Hindlimb muscle (tissue), 1 donor: ENCODE results near the gene ZFHX3. TPM values are rescaled to one million over a fixed set of nuclear protein-coding genes. Genes with fewer than 3 reads are reported as not detected.

Experiments
- DNase-seq: peaks from one replicate; pipeline ENCODE4 v3.0.0-alpha.2; 2013
- polyA plus RNA-seq: library from polyadenylated mRNA; unstranded; fragments of 120-200 nt; gene quantifications from one replicate; pipeline ENCODE4 v1.2.1, GENCODE V29; 2013; ENCODE audit not compliant: insufficient read length

The ZFHX3 gene
- polyA plus RNA-seq, 1 donor = 8.8 TPM

- no peak for DNase-seq
Observed at GRCh38 chr16:73067671-73068540, 20.0 kb upstream of the ZFHX3 start.

DNA sequence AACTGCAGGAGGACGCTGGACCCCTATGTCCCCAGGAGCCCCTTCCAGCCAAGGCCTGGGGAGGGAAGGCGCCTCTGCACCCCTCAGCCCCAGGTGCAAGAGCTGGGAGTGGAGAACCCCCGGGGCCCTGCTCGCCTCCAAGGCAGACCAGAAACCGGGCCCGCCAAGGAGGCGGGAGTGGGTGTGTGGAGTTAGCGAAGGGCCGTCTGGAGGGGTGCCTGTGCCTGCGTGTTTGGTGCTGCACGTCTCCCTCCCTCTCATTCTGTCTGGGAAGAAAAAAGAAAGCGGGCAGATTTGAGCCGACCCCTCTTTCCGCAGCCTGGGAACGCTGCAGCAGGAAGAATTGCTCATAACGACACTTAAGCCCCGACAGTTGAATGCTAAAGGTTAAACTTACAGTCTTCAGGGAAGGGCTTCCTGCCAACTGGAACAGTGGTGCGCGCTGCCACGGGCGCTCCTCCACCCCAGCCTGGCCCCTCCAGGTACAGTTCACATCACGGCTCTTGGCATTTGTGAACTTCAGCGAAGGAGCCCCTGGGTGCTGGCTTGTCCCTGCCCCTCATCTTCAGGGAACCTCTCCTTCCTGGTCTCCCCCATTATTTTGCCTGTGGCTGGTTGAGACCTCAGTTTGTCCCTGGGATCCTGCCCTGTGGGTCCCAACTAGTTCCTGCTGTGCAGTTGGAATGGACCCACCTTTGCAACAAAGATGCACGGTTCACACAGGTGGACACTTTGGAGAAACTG, 19.2 kb upstream of the ZFHX3 start:
- DNase-seq = no peak

GRCh38 chr16:73066331-73066926, 18.5 kb upstream of the ZFHX3 start:
- no peak for DNase-seq

GRCh38 chr16:73065632-73066330, 17.9 kb upstream of the ZFHX3 start:
- DNase-seq = no peak

GRCh38 chr16:73064994-73065545, 17.1 kb upstream of the ZFHX3 start:
- no peak for DNase-seq

DNA sequence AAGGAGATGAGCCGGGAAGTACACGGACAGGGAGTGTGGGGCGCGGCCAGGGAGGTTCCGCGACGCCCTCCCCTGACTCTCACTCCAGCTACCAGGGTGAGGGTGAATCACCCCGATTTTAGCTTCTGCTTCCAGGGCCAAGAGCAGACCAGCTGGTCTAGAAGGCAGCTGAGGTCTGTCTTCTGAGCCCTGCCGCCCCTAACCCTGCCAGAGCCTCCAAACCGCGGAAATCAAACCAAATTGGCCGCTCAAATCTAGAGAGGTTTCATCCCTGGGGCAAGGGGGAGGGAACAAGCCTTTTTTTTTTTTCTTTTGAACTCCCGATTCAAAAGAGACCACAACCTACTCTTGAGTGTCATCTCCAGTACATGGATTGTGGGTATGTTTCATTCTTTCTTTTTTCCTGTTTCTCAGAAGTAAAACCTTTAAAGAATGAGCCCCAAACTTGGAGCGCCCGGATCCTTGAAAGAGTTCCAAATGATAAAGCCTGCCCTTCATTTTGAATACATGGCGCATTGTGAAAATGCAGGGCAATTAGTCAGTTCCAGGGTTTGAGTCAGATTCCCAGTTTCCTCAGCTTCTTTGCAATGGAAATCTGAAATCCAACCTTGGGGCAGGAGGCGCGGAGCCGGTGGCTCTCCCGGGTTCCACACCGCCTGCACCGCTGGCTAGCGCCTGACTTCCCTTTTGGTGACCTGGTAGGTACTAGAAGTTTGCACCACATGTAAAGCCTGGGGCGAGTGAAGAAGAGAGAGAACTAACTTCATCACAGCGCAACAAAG, 16.5 kb upstream of the ZFHX3 start:
- no peak for DNase-seq

GRCh38 chr16:73063854-73064211, 15.9 kb upstream of the ZFHX3 start:
- no peak for DNase-seq

DNA sequence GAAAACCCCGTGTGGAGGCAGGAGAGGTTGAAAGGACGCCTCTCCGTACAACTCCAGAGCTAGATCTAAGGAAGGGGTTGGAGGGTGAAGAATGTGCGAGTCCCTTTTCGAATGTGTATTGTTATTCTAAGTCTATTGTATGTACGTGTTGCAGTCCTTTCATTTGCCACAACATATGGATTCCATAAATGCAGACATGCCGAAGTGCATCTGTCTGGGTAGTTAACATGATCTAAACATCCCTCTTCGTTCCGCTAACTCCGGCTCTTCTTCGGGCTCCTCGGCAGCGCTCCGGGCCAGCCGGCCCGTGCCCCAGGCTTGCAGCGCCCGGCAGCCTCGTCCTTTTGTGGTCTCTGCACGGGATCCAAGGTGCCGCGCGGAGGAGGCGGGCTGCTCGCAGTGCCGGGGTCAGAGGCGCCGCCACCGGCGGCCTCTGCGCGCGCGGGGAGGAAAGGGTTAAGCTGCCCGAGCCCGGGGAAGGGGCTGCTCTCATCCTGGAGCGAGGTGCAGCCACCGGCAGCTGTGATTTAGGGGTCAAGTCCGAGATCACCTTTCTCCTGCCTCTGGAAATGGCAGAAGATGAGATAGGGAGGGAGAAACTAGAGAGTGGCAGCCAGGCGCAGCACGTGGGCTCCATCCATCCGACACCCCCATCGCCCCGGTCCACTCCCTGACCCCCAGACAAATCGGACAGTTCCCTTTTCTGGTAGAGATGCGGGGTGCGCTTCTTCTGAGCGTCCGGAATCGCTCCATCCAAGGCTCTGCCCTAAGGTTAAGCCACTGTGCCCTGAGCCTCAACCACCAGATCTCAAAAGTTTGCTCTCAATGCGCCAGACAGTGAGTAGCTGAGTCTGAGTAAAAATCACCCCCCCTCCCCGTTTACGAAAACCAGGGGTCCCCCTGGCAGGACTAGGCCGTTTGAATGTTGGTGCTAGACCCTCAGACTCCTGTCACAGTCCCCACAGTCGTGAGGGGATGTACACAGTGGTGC, 15.1 kb upstream of the ZFHX3 start:
- no peak for DNase-seq

GRCh38 chr16:73062001-73062616, 14.2 kb upstream of the ZFHX3 start:
- no peak for DNase-seq

- DNase-seq = no peak
Observed at GRCh38 chr16:73060892-73061490, 13.1 kb upstream of the ZFHX3 start.

DNA sequence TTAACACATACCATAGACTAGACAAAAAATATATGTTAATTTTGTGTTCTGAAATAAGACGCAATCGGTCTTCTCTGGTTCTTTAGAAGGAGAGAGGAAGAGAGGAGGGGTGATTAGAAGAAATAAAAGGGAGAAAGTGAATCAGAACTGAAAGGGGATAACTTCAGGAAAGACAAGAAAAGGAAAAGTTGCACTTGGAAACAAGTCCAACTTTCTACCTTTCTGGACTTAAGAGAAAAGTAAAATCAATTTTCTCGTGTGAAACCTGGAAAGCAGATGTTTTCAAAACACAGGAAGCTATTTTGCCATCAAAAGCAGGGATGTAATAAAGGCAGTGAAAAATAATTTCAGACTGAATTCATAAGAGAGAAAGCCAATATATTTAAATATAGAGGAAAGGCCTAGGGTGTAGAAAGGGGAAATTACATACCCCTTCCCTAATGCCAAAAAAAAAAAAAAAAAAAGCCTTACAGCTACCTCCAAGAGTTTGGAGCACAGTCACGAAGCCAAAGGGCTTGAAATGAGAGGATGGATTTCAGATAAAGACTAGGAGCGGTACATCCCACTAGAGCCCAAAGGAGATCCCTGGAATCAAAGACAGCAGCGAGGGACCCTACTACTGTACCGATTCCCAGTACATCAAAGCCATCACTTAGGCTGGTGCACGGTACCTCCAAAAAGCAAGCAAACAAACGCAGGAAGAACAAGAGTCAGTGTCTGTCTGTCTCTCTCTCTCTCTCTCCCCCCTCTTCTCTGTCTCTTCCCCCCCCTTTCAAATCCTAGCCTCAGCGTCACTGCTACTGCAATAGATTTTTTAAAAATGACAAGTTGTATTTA, 12.1 kb upstream of the ZFHX3 start:
- DNase-seq = no peak

DNA sequence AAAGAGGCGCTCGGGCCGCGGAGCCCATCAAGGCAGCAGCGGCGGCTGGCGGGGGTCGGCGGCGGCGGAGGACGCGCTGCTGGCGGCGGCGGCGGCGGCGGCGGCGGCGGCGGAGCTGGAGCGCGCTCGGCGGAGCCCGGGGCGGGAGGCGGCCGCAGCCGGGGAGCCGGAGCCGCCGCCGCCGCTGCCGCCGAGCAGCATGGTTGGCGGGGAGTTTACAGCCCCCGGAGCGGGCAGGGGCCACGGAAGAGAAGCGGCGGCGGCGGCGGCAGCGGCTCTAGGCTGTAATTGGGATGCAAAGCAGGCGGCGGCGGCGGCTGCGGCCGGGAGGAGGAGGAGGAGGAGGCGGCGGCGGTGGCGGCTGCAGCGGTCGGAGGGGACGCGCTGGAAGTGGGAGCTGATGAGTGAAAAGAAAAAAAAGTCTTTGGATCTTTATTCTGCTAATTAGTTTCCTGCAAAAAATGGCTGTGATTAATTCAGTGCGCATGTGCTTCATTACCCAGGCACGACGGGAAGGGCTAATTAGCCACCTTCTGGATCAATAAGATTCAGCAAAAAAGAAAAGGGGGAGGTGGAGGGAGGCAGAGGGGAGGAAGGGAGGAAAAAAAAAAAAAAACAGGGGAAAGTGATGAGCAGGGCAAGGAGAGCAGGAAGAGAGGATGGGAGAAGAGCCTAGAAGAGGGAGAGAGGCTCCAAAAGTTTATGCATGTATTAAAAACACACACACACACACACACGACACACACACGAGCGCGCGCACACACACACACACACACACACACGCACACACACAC, 10.9 kb upstream of the ZFHX3 start:
- no peak for DNase-seq

- DNase-seq = no peak
Observed at GRCh38 chr16:73058221-73058615, 10.3 kb upstream of the ZFHX3 start.

GRCh38 chr16:73057291-73058210, 9.6 kb upstream of the ZFHX3 start:
- DNase-seq = no peak

DNA sequence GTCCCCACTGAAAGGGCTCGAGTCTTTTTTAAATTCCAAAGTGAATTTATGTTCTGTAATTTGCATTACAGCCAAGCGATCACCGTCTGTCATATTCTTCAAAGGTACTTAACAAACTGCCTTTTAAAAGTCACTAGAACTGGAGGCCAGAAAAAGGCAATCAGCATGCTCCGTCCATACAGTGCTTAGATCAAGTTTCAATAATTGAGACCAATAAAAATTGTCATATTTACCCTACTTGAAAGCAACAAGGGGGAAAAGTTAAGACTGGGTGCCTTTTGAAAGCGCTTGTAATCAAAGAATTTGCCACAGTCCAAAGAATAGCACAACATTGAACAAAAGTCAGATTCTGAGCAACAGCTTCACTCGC, 9.0 kb upstream of the ZFHX3 start:
- no peak for DNase-seq

DNA sequence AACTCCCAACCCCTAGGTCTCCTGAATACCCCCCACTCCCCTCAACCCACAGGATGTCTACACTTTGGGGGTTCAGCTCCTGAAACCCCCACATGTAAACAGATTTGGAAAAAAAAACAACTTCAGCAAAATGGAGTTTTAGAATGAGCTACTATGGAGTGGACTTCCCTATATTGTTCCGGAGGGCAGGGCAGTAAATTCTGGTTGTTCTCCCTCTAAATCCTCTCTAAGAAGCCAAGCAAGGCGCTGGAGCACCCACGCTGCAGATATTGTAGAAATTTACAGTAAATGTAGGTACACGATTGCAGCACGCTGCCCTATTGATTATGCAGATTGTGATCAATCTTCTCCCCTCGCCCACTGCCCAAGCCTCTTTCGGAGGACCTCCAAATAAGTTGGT, 8.5 kb upstream of the ZFHX3 start:
- no peak for DNase-seq
